Karpas-422 (cell line): Measurements from ENCODE around the gene HOXA5. TPM values are rescaled to one million over a fixed set of nuclear protein-coding genes. Genes with fewer than 3 reads are reported as not detected.

ENCODE experiments used
- DNase-seq: peaks from one replicate; pipeline ENCODE4 v3.0.0-alpha.2; 2015
- H2AFZ ChIP-seq: fragments of 200-600 bp; sonication (generic); 2 replicates; pipeline ENCODE4 v1.6.1; 2014; ENCODE audit warnings: antibody characterized with exemption, low read length, mixed read lengths
- H3K27ac ChIP-seq: fragments of 200-600 bp; sonication (generic); 2 replicates; pipeline ENCODE4 v1.5.1; 2014; ENCODE audit warnings: mild to moderate bottlenecking, low read length, moderate library complexity
- H3K27me3 ChIP-seq: fragments of 200-600 bp; sonication (generic); 2 replicates; pipeline ENCODE4 v1.6.1; 2014; ENCODE audit warnings: low read length, mixed read lengths
- H3K36me3 ChIP-seq: fragments of 200-600 bp; sonication (generic); 2 replicates; pipeline ENCODE4 v1.6.1; 2014; ENCODE audit warnings: low read length, mixed read lengths; ENCODE audit not compliant: insufficient read depth
- H3K4me1 ChIP-seq: fragments of 200-600 bp; sonication (generic); 2 replicates; pipeline ENCODE4 v1.6.1; 2014; ENCODE audit warnings: mild to moderate bottlenecking, low read length, mixed read lengths
- H3K4me2 ChIP-seq: fragments of 200-600 bp; sonication (generic); 2 replicates; pipeline ENCODE4 v1.6.1; 2014; ENCODE audit warnings: low read length, low read depth, mild to moderate bottlenecking; ENCODE audit not compliant: poor library complexity, severe bottlenecking
- H3K4me3 ChIP-seq: fragments of 200-600 bp; sonication (generic); 2 replicates; pipeline ENCODE4 v1.5.1; 2014; ENCODE audit warnings: mild to moderate bottlenecking, antibody characterized with exemption, low read length, mixed read lengths
- H3K79me2 ChIP-seq: fragments of 200-600 bp; sonication (generic); 2 replicates; pipeline ENCODE4 v1.6.1; 2014; ENCODE audit warnings: mild to moderate bottlenecking, low read length, mixed read lengths
- H3K9ac ChIP-seq: fragments of 200-600 bp; sonication (generic); 2 replicates; pipeline ENCODE4 v1.6.0; 2014; ENCODE audit warnings: low read length
- H3K9me2 ChIP-seq: fragments of 200-600 bp; sonication (generic), shearing (Covaris generic); replicated peaks from 2 replicates; pipeline ENCODE4 v1.6.0; 2014; ENCODE audit warnings: mild to moderate bottlenecking, low read length, moderate library complexity; ENCODE audit not compliant: insufficient read depth
- H3K9me3 ChIP-seq: fragments of 300-700, 200-600 bp; sonication (generic); 2 replicates; pipeline ENCODE4 v1.6.1; 2014; ENCODE audit warnings: low read length, mixed read lengths
- H4K20me1 ChIP-seq: fragments of 200-600 bp; sonication (generic); 2 replicates; pipeline ENCODE4 v1.6.1; 2014; ENCODE audit warnings: mild to moderate bottlenecking, antibody characterized with exemption, low read length, low read depth; ENCODE audit not compliant: insufficient read depth
- total RNA-seq: library from RNA; depleted of rRNA; stranded (reverse); fragments of >200 nt; shearing (Covaris generic); gene quantifications from 2 replicates; pipeline ENCODE4 v1.2.3, GENCODE V29; 2014; ENCODE audit warnings: low replicate concordance

The HOXA5 gene
- total RNA-seq, 1 experiment from 2014 or later: 4.1 TPM

DNA sequence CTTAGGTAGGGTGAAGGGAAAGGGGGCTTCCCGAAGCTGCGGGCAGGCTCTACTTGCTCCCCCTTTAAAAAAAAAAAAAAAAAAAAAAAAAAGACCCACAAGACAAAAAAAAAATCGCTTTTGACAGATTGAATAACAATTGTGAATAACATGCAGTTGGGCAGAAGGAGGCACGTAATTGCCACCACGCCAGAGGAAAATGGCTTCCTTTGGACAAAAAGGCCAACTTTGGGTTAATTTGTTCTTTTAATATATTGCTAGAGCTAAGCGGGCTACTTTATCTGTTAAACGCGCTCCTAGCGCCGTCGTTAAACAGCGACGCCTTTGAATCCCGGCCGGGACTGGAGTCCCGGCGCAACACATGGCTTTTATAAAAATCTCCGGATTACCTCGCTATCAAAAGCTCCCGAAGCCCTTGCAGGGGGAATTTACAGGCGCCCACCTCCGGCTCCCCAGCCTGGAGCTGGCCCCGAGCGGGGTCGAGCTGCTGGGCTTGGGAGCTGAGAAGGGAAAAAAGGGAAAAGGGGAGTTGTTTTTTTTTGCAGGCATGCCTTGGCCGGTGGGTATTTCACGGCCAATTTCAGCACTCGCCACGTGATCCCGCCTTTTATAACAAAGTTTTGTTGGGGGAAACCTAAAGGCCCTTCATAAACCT lies 40.3 kb upstream of the HOXA5 start:
- Histone ChIP-seq H3K9ac (no peak overlapping the region), H3K79me2 (no peaks in the 10 kb centered on the region), H3K9me2 (no peaks in the 10 kb centered on the region), H3K36me3 (no peaks in the 10 kb centered on the region), H3K27me3 (no peaks in the 10 kb centered on the region), H3K4me1 (no peaks in the 10 kb centered on the region; the same call in 1 of the 2 replicates), H2AFZ (no peak overlapping the region), H3K4me2 (no peak overlapping the region), H3K27ac (no peak overlapping the region), H3K9me3 (no peaks in the 10 kb centered on the region), H3K4me3 (no peak overlapping the region), H4K20me1 (no peaks in the 10 kb centered on the region)
- DNase-seq: no peak

DNA sequence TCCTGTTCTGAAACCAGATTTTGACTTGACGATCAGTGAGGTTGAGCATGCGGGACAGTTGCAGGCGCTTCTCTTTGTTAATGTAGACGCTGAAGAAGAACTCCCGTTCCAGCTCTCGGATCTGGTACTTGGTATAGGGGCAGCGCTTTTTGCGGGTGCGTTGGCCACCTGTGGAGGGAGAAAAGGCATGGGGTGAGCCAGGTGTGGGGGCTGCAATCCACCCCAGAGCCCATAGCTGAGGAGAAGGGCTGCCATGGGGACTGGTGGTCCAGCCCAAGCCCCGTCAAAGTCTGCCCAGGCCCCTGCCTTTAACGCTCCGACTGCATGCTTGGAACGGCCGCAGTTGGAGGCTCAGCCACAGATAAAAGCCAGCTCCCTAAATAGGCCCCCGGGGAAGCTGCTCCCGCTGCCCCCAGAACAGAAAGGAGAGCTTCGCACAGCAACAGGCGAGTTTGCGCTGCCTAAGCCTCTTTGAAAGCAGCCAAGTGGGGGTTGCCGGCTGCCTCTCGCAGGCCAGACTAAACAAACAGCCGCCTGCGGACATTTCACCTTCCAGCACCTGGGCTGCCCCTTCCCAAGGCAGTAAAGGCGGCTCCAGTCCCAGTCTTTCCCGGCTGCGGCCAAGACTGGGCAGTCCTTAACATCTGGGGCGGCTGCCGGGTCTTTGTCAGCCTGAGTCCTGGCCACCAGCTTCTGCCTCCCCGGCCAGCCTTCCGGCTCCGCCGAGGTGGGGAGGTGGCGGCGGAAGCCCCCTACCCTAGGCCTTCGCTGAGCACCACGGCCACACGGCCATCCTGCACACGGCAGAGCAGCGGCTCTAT lies 39.6 kb upstream of the HOXA5 start:
- no peaks in the 10 kb centered on the region for H3K9me2 ChIP-seq
- no peak for DNase-seq
- no peak overlapping the region for H2AFZ ChIP-seq
- H3K27me3 ChIP-seq: no peaks in the 10 kb centered on the region
- H3K9me3 ChIP-seq: no peaks in the 10 kb centered on the region
- H3K4me1 ChIP-seq: no peaks in the 10 kb centered on the region; the same call in 1 of the 2 replicates
- H3K27ac ChIP-seq: no peak overlapping the region
- H4K20me1 ChIP-seq: no peaks in the 10 kb centered on the region
- H3K4me2 ChIP-seq: no peak overlapping the region
- no peak overlapping the region for H3K9ac ChIP-seq
- H3K36me3 ChIP-seq: no peaks in the 10 kb centered on the region
- no peak overlapping the region for H3K4me3 ChIP-seq
- no peaks in the 10 kb centered on the region for H3K79me2 ChIP-seq

DNA sequence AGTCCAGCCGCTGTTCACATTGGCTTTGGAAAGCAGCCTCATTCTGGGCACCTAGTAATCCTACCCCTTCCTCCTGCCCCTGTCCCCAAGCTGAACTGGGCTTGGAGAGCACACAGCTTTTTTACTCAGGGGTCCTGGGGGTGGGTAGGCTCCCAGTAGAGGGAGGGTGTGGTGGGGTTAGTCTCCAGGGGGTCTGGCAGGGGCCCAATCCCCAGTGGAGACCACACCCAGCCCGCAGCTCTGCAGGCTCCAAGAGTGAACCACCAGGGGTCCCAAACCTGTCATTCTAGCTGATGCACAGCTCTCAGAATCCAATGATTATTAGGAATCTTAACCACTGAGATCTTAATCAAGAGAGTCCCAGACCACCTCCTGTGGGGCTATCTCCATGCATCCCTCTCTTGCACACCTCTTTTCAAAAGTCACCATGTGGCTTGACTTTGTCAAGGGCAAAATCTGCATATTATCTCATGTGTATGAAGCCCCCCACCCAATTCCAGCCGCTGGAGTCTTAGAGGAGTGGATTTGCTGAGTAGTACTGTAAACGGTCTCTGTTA lies 38.9 kb upstream of the HOXA5 start:
- no peak for DNase-seq
- Histone ChIP-seq H3K4me2 (no peak overlapping the region), H3K27ac (no peak overlapping the region), H3K9me3 (no peaks in the 10 kb centered on the region), H3K9me2 (no peaks in the 10 kb centered on the region), H3K79me2 (no peaks in the 10 kb centered on the region), H4K20me1 (no peaks in the 10 kb centered on the region), H2AFZ (no peak overlapping the region), H3K4me3 (no peak overlapping the region), H3K4me1 (no peaks in the 10 kb centered on the region; the same call in 1 of the 2 replicates), H3K27me3 (no peaks in the 10 kb centered on the region), H3K9ac (no peak overlapping the region), H3K36me3 (no peaks in the 10 kb centered on the region)

DNA sequence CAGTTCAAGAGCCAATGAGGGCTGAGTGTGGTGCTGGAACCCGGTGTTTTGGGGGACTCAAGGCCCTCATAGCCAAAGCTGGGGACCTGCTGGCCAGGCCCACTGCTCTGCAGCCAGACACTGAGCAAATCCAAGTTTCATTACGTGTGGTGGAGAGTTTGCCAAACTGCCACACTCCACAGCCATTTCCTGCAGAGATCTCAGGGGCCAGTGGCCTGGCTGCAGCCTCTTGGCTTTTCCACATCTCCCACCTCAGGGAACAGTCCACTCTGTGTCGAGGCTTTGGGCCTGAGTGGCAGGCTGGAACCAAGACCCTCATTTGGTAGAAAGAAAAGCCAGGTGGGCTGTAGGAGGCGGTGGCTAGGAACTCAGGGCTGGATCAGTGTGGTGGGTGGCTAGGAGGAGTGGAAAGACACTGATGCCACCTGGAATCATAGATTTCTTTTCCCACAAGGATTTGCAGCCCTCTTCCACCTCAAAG lies 38.4 kb upstream of the HOXA5 start:
- no peaks in the 10 kb centered on the region for H3K9me3 ChIP-seq
- H3K4me3 ChIP-seq: no peak overlapping the region
- no peaks in the 10 kb centered on the region; the same call in 1 of the 2 replicates for H3K4me1 ChIP-seq
- H3K4me2 ChIP-seq: no peak overlapping the region
- no peak for DNase-seq
- no peaks in the 10 kb centered on the region for H3K27me3 ChIP-seq
- H3K36me3 ChIP-seq: no peaks in the 10 kb centered on the region
- H3K9ac ChIP-seq: no peak overlapping the region
- no peaks in the 10 kb centered on the region for H3K79me2 ChIP-seq
- no peak overlapping the region for H3K27ac ChIP-seq
- no peak overlapping the region for H2AFZ ChIP-seq
- H4K20me1 ChIP-seq: no peaks in the 10 kb centered on the region
- no peaks in the 10 kb centered on the region for H3K9me2 ChIP-seq

GRCh38 chr7:27180431-27181420 lies 37.2 kb upstream of the HOXA5 start:
- H3K27me3 ChIP-seq: no peaks in the 10 kb centered on the region
- H3K4me2 ChIP-seq: no peak overlapping the region
- H3K4me1 ChIP-seq: no peaks in the 10 kb centered on the region; the same call in 1 of the 2 replicates
- H3K27ac ChIP-seq: no peak overlapping the region
- H2AFZ ChIP-seq: no peak overlapping the region
- no peak overlapping the region for H3K9ac ChIP-seq
- no peaks in the 10 kb centered on the region for H3K79me2 ChIP-seq
- no peaks in the 10 kb centered on the region for H4K20me1 ChIP-seq
- H3K9me3 ChIP-seq: no peaks in the 10 kb centered on the region
- no peak overlapping the region for H3K4me3 ChIP-seq
- no peaks in the 10 kb centered on the region for H3K9me2 ChIP-seq
- DNase-seq: no peak
- no peaks in the 10 kb centered on the region for H3K36me3 ChIP-seq

DNA sequence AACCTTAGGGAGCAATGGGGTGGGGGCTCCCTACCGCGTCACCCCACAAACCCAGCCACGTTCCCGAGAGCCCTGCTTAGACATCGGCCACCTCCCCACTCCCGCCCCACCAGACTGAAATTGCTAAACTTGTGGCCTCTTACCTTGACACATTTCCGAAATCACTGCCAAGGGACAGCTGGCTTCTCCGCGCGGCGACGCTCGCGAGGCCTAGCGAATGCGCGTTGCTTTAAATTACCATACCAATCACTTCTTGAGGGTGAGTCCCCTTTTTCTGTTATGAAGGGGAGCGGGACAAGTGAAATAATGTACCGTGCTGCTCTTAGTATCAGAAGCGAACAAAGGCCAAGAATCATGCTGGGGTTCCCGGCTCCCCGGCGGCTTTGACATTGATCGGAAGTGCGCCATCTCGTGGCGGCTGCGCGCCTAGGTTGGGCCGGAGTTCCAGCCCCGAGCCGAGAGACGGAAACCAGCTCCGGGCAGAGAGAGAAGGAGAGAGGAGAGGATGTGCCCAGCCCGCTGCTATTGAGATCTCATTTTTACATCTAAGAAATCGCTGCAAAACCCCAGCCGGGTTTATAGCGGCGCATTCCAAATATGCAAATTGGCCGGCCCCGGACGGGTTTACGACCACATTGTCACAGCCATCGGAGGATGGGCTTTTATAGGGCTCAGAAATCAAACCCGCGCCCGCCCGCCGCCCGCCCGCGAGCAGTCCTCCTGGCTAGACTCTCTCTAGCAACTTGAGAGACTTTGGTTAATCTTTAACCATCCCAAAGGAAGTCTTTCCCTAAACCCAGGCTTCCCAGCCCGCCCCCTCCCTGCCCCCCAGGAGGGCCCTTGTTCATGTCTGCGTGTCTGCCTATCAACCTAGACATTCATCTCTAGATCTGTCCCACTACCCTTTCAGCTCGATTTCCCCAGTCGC lies 36.3 kb upstream of the HOXA5 start:
- DNase-seq: peak; percentile 84
- no peak overlapping the region for H3K9ac ChIP-seq
- no peaks in the 10 kb centered on the region for H3K9me2 ChIP-seq
- H3K4me1 ChIP-seq: no peaks in the 10 kb centered on the region; the same call in 1 of the 2 replicates
- H3K9me3 ChIP-seq: no peaks in the 10 kb centered on the region
- no peak overlapping the region for H3K27ac ChIP-seq
- H3K4me3 ChIP-seq: peak overlapping the region; percentile 57; the same call in 1 of the 2 replicates
- H3K36me3 ChIP-seq: no peaks in the 10 kb centered on the region
- no peaks in the 10 kb centered on the region for H3K79me2 ChIP-seq
- no peak overlapping the region for H2AFZ ChIP-seq
- H4K20me1 ChIP-seq: no peaks in the 10 kb centered on the region
- H3K27me3 ChIP-seq: no peaks in the 10 kb centered on the region
- peak overlapping the region; percentile 68 for H3K4me2 ChIP-seq

- H3K9ac ChIP-seq: no peak overlapping the region
- H3K4me3 ChIP-seq: no peak overlapping the region
- H3K79me2 ChIP-seq: no peaks in the 10 kb centered on the region
- no peaks in the 10 kb centered on the region; the same call in 1 of the 2 replicates for H3K4me1 ChIP-seq
- H2AFZ ChIP-seq: no peak overlapping the region
- no peaks in the 10 kb centered on the region for H3K36me3 ChIP-seq
- DNase-seq: no peak
- no peak overlapping the region for H3K4me2 ChIP-seq
- no peaks in the 10 kb centered on the region for H3K9me3 ChIP-seq
- no peak overlapping the region for H3K27ac ChIP-seq
- H3K27me3 ChIP-seq: no peaks in the 10 kb centered on the region
- H4K20me1 ChIP-seq: no peaks in the 10 kb centered on the region
- no peaks in the 10 kb centered on the region for H3K9me2 ChIP-seq
These were observed 35.5 kb upstream of the HOXA5 start for GRCh38 chr7:27179030-27179429.
